ENCODE results near the gene ILF2. TPM values are rescaled to one million over a fixed set of nuclear protein-coding genes. Genes with fewer than 3 reads are reported as not detected.
A peak's percentile ranks its signal among the peaks of the same experiment; 100 is the strongest.

ILF2 gene
- total RNA-seq, 2 experiments from 2014 or later, result 287 to 334 TPM

GRCh38 chr1:153626477-153626903 is 44.3 kb downstream of the ILF2 start:
- Histone ChIP-seq H3K27ac (ENCODE audit: low read depth, low read length, poor library complexity, severe bottlenecking) (no peak overlapping the region), H3K4me1 (ENCODE audit: insufficient read depth, low read length, poor library complexity, severe bottlenecking) (peaks cover 22% of the 10 kb centered on the region), H4K20me1 (ENCODE audit: insufficient read depth, low read length) (no peaks in the 10 kb centered on the region), H3K36me3 (ENCODE audit: insufficient read depth, low read length) (no peaks in the 10 kb centered on the region), H3K4me3 (ENCODE audit: low read depth, low read length, poor library complexity, severe bottlenecking) (no peak overlapping the region), H3K4me2 (ENCODE audit: low read length) (peak overlapping the region; percentile 39; the same call in 1 of the 2 replicates), H2AFZ (ENCODE audit: low read length) (no peak overlapping the region), H3K9me3 (ENCODE audit: low read length) (no peaks in the 10 kb centered on the region), H3K79me2 (ENCODE audit: insufficient read depth, low read depth, low read length) (no peaks in the 10 kb centered on the region), H3K9me2 (ENCODE audit: insufficient read depth, low read length) (no peaks in the 10 kb centered on the region)
- CTCF ChIA-PET (ENCODE audit: unreplicated experiment), result no interaction called here
- POLR2A ChIA-PET, result interaction anchor here (0.7 to 1.2 kb wide), 4 partner anchors 8 to 29 kb away, joined by 3 to 4 read pairs (median 3); no protein-coding TSS in a partner anchor
- DNase-seq (ENCODE audit: low spot score), result no peak
- BruUV-seq (replicated peaks), result no TSS peak
- intact Hi-C loops (cut with micrococcal nuclease; ENCODE audit: unreplicated experiment), result no loop called here
- TF ChIP-seq CTCF (conservative IDR thresholded peaks at IDR 0.05; ENCODE audit: low read length), result no peak
- no peak for TF ChIP-seq EZH2phosphoT487 (IDR thresholded peaks at IDR 0.05; ENCODE audit: borderline replicate concordance, low read depth, low read length)

- H3K4me1 ChIP-seq (ENCODE audit: insufficient read depth, low read length, poor library complexity, severe bottlenecking), result peaks cover 22% of the 10 kb centered on the region
- TF ChIP-seq EZH2phosphoT487 (IDR thresholded peaks at IDR 0.05; ENCODE audit: borderline replicate concordance, low read depth, low read length) (no peak), CTCF (conservative IDR thresholded peaks at IDR 0.05; ENCODE audit: low read length) (no peak)
- DNase-seq (ENCODE audit: low spot score), result no peak
- intact Hi-C loops (cut with micrococcal nuclease; ENCODE audit: unreplicated experiment), result no loop called here
- BruUV-seq (replicated peaks), result no TSS peak
- H3K4me2 ChIP-seq (ENCODE audit: low read length), result no peak overlapping the region
- H3K4me3 ChIP-seq (ENCODE audit: low read depth, low read length, poor library complexity, severe bottlenecking), result no peak overlapping the region
- H4K20me1 ChIP-seq (ENCODE audit: insufficient read depth, low read length), result no peaks in the 10 kb centered on the region
- H2AFZ ChIP-seq (ENCODE audit: low read length), result no peak overlapping the region
- no peaks in the 10 kb centered on the region for H3K36me3 ChIP-seq (ENCODE audit: insufficient read depth, low read length)
- H3K9me3 ChIP-seq (ENCODE audit: low read length), result no peaks in the 10 kb centered on the region
- no peak overlapping the region for H3K27ac ChIP-seq (ENCODE audit: low read depth, low read length, poor library complexity, severe bottlenecking)
- CTCF ChIA-PET (ENCODE audit: unreplicated experiment), result no interaction called here
- H3K9me2 ChIP-seq (ENCODE audit: insufficient read depth, low read length), result no peaks in the 10 kb centered on the region
- POLR2A ChIA-PET, result no interaction called here
- H3K79me2 ChIP-seq (ENCODE audit: insufficient read depth, low read depth, low read length), result no peaks in the 10 kb centered on the region
Measured at GRCh38 chr1:153624965-153625611, 45.7 kb downstream of the ILF2 start.

- no peaks in the 10 kb centered on the region for H3K9me3 ChIP-seq (ENCODE audit: low read length)
- H4K20me1 ChIP-seq (ENCODE audit: insufficient read depth, low read length), result no peaks in the 10 kb centered on the region
- peak overlapping the region; percentile 35; the same call in 1 of the 2 replicates for H3K4me2 ChIP-seq (ENCODE audit: low read length)
- peak overlapping the region; percentile 57; the same call in 1 of the 2 replicates for H2AFZ ChIP-seq (ENCODE audit: low read length)
- H3K36me3 ChIP-seq (ENCODE audit: insufficient read depth, low read length), result peaks cover 5% of the 10 kb centered on the region; the same call in 1 of the 2 replicates
- BruUV-seq (replicated peaks), result no TSS peak
- TF ChIP-seq CTCF (conservative IDR thresholded peaks at IDR 0.05; ENCODE audit: low read length), result no peak
- TF ChIP-seq EZH2phosphoT487 (IDR thresholded peaks at IDR 0.05; ENCODE audit: borderline replicate concordance, low read depth, low read length), result no peak
- no peak overlapping the region for H3K27ac ChIP-seq (ENCODE audit: low read depth, low read length, poor library complexity, severe bottlenecking)
- CTCF ChIA-PET (ENCODE audit: unreplicated experiment), result interaction anchor here (1.1 kb wide), 1 partner anchor 51 kb away, joined by 3 read pairs; no protein-coding TSS in a partner anchor
- no peaks in the 10 kb centered on the region for H3K9me2 ChIP-seq (ENCODE audit: insufficient read depth, low read length)
- DNase-seq (ENCODE audit: low spot score), result no peak
- H3K79me2 ChIP-seq (ENCODE audit: insufficient read depth, low read depth, low read length), result no peaks in the 10 kb centered on the region
- POLR2A ChIA-PET, result interaction anchor here (0.7 to 1.2 kb wide), 5 partner anchors 12 to 95 kb away, joined by 3 to 6 read pairs (median 3); no protein-coding TSS in a partner anchor
- peaks cover 22% of the 10 kb centered on the region for H3K4me1 ChIP-seq (ENCODE audit: insufficient read depth, low read length, poor library complexity, severe bottlenecking)
- H3K4me3 ChIP-seq (ENCODE audit: low read depth, low read length, poor library complexity, severe bottlenecking), result no peak overlapping the region
- intact Hi-C loops (cut with micrococcal nuclease; ENCODE audit: unreplicated experiment), result no loop called here
Measured at GRCh38 chr1:153623101-153623500, 47.7 kb downstream of the ILF2 start.

Measured in OCI-LY7 (cell line).